ENCODE data around the gene KCND3.
"Not testable (repeated sequence)": the region's sequence is repeated elsewhere in the genome, so short reads cannot be mapped to it uniquely, and the experiment has no call there.

The KCND3 gene

GRCh38 chr1:111742938-111743549 lies 246.4 kb downstream of the KCND3 start:
- H3K27ac ChIP-seq, result no peak overlapping the region
- peaks cover 20 to 32% of the 10 kb centered on the region in 2 experiments for H3K4me1 ChIP-seq (ENCODE audit: control insufficient read depth in 1 of 2, insufficient read depth in 1 of 2, low read depth in 1 of 2, low read length in 1 of 2)
- TF ChIP-seq CTCF (IDR thresholded peaks at IDR 0.05), result no peak

GRCh38 chr1:111742292-111742691 lies 247.2 kb downstream of the KCND3 start:
- not testable (repeated sequence) for H3K9me3 ChIP-seq; H3K4me3 ChIP-seq (ENCODE audit: low read depth in 1 of 2, low read length in 1 of 2); H3K36me3 ChIP-seq; H3K27ac ChIP-seq
- Histone ChIP-seq H3K4me1 (ENCODE audit: control insufficient read depth in 1 of 2, insufficient read depth in 1 of 2, low read depth in 1 of 2, low read length in 1 of 2) (peaks cover 28 to 33% of the 10 kb centered on the region in 2 experiments), H3K27me3 (peaks cover 48% of the 10 kb centered on the region)

More at GRCh38 chr1:111742938-111743549, 246.4 kb downstream of the KCND3 start:
- H3K27me3 ChIP-seq, result peaks cover 48% of the 10 kb centered on the region
- no peaks in the 10 kb centered on the region for H3K36me3 ChIP-seq
- H3K4me3 ChIP-seq (ENCODE audit: low read depth in 1 of 2, low read length in 1 of 2), result no peak overlapping the region
- H3K9me3 ChIP-seq, result no peaks in the 10 kb centered on the region

GRCh38 chr1:111739925-111740765 lies 249.3 kb downstream of the KCND3 start:
- Histone ChIP-seq H3K27ac (peak overlapping the region; percentile 98), H3K4me1 (ENCODE audit: control insufficient read depth in 1 of 2, insufficient read depth in 1 of 2, low read depth in 1 of 2, low read length in 1 of 2) (peaks cover 49 to 50% of the 10 kb centered on the region in 2 experiments), H3K4me3 (ENCODE audit: low read depth in 1 of 2, low read length in 1 of 2) (peak overlapping the region; percentile 93 to 99), H3K9me3 (no peaks in the 10 kb centered on the region), H3K27me3 (peaks cover 48% of the 10 kb centered on the region), H3K36me3 (peaks cover 25% of the 10 kb centered on the region)
- no peak for TF ChIP-seq CTCF (IDR thresholded peaks at IDR 0.05)

- H3K27me3 ChIP-seq, result peaks cover 45% of the 10 kb centered on the region
- TF ChIP-seq CTCF (IDR thresholded peaks at IDR 0.05), result peak; percentile 76
- peak within 1 kb of the TSS; percentile 93 to 99 for H3K4me3 ChIP-seq (ENCODE audit: low read depth in 1 of 2, low read length in 1 of 2)
- peak within 1 kb of the TSS; percentile 98 for H3K27ac ChIP-seq
- H3K4me1 ChIP-seq (ENCODE audit: control insufficient read depth in 1 of 2, insufficient read depth in 1 of 2, low read depth in 1 of 2, low read length in 1 of 2), result peaks cover 57 to 58% of the 10 kb centered on the region in 2 experiments
- H3K9me3 ChIP-seq, result no peaks in the 10 kb centered on the region
- peaks cover 33% of the 10 kb centered on the region for H3K36me3 ChIP-seq
Observed at GRCh38 chr1:111739194-111739924, 250.1 kb downstream of the KCND3 start, which contains the start of gene INKA2. Gene INKA2 (minus strand): TSS chr1:111739395. CDS start chr1:111739242, 153 bp downstream.

GRCh38 chr1:111738436-111739193 lies 250.9 kb downstream of the KCND3 start:
- no peak for TF ChIP-seq CTCF (IDR thresholded peaks at IDR 0.05)
- Histone ChIP-seq H3K27me3 (peaks cover 38% of the 10 kb centered on the region), H3K36me3 (peaks cover 34% of the 10 kb centered on the region), H3K9me3 (no peaks in the 10 kb centered on the region), H3K4me1 (ENCODE audit: control insufficient read depth in 1 of 2, insufficient read depth in 1 of 2, low read depth in 1 of 2, low read length in 1 of 2) (peaks cover 64 to 66% of the 10 kb centered on the region in 2 experiments), H3K27ac (peak overlapping the region; percentile 98), H3K4me3 (ENCODE audit: low read depth in 1 of 2, low read length in 1 of 2) (peak overlapping the region; percentile 93 to 99)

Data from neutrophil (primary cell).